HFFc6 (cell line): ENCODE data around the gene ERBB3. TPM values are rescaled to one million over a fixed set of nuclear protein-coding genes. Genes with fewer than 3 reads are reported as not detected.

ENCODE experiments used
- DNase-seq: peaks from one replicate; pipeline ENCODE4 v3.0.0-alpha.2; 2018
- H3K27ac Mint-ChIP-seq: 2 replicates; pipeline ENCODE4 v1.8.0; 2020; ENCODE audit warnings: mild to moderate bottlenecking, mixed read lengths
- H3K27me3 Mint-ChIP-seq: 2 replicates; pipeline ENCODE4 v1.8.0; 2021; ENCODE audit warnings: mild to moderate bottlenecking, moderate library complexity, mixed read lengths; ENCODE audit not compliant: insufficient read depth
- H3K36me3 Mint-ChIP-seq: 2 replicates; pipeline ENCODE4 v1.8.0; 2021; ENCODE audit warnings: low read depth, mixed read lengths
- H3K4me1 Mint-ChIP-seq: 2 replicates; pipeline ENCODE4 v1.8.0; 2020; ENCODE audit warnings: low read depth, mixed read lengths
- H3K4me3 Mint-ChIP-seq: 2 replicates; pipeline ENCODE4 v1.8.0; 2020; ENCODE audit warnings: mild to moderate bottlenecking, moderate library complexity, mixed read lengths
- H3K9me3 Mint-ChIP-seq: 2 replicates; pipeline ENCODE4 v1.8.0; 2020; ENCODE audit warnings: mild to moderate bottlenecking, mixed read lengths
- total RNA-seq, 6 experiments: library from RNA; stranded (reverse); fragmentation: NEBNext Ultra II Directional; extraction: Animal tissue kit (Norgen Biotek cat#: 25700); gene quantifications; 2 replicates in 1 of 6; 3 replicates in 5 of 6; pipeline ENCODE4 v1.2.3, GENCODE V29; 2021
- TF ChIP-seq, protein P1 (sequence below): fragments of 200-600 bp; sonication (generic); IDR thresholded peaks from 2 replicates; pipeline ENCODE4 v1.5.0; 2021; ENCODE audit warnings: antibody characterized with exemption, mild to moderate bottlenecking

Gene ERBB3
- total RNA-seq, 6 experiments from 2014 or later = 1.0 to 2.5 (median 1.8) TPM

DNA sequence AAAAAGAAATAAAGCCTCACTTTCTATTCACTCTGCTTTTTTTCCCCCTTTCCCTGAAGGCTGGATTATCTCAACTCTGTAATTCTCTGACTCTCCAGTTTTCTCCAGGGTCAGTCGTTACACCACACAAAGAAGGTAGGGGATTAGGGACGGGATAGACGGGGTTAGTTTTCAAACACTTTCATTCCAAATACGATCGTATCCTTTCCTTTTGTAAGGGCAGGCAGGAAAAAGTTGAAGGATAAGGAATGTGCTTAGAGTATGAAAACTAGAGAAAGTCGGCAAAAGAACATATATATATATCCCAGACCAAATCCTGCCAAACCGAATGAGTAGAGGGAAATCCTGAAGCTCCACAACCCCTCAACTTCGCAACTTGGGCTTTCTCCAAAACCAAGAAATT is 47.5 kb downstream of the ERBB3 start:
- no peaks in the 10 kb centered on the region for H3K9me3 Mint-ChIP-seq
- TF ChIP-seq, protein P1, sequence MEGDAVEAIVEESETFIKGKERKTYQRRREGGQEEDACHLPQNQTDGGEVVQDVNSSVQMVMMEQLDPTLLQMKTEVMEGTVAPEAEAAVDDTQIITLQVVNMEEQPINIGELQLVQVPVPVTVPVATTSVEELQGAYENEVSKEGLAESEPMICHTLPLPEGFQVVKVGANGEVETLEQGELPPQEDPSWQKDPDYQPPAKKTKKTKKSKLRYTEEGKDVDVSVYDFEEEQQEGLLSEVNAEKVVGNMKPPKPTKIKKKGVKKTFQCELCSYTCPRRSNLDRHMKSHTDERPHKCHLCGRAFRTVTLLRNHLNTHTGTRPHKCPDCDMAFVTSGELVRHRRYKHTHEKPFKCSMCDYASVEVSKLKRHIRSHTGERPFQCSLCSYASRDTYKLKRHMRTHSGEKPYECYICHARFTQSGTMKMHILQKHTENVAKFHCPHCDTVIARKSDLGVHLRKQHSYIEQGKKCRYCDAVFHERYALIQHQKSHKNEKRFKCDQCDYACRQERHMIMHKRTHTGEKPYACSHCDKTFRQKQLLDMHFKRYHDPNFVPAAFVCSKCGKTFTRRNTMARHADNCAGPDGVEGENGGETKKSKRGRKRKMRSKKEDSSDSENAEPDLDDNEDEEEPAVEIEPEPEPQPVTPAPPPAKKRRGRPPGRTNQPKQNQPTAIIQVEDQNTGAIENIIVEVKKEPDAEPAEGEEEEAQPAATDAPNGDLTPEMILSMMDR = no peak
- DNase-seq = no peak
- peak overlapping the region; percentile 94 for H3K27ac Mint-ChIP-seq
- H3K4me1 Mint-ChIP-seq = peaks cover 44% of the 10 kb centered on the region
- peak overlapping the region; percentile 93 for H3K4me3 Mint-ChIP-seq
- H3K27me3 Mint-ChIP-seq = peaks cover 2% of the 10 kb centered on the region; the same call in 1 of the 2 replicates
- peaks cover 23% of the 10 kb centered on the region for H3K36me3 Mint-ChIP-seq

DNA sequence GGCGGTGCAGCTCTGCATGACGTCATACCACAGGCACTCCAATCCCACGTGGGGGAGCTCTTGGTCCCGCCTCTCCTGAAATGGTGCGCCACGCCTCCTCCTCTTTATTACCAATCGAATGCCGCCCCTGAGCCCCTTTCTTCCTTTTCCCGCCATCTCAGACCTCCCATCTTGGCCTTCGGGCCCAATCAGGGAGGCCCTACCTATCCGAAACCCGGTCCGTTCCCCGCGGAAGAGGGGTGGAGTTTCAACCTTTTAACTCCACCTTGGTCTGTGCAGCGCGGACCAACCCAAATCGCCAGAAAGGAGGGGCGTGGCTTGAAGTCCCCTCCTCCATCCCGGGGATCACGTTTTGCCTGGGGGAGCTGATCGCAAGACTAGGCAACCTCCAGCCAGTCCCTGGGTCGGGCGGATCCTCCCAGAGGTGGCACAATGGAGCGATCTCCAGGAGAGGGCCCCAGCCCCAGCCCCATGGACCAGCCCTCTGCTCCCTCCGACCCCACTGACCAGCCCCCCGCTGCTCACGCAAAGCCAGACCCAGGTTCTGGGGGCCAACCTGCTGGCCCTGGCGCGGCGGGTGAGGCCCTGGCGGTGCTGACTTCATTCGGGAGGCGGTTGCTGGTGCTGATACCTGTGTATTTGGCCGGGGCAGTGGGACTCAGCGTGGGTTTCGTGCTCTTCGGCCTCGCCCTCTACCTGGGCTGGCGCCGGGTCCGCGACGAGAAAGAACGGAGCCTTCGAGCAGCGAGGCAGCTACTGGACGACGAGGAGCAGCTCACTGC is 48.1 kb downstream of the ERBB3 start, which contains the start of gene ESYT1:
TSS of gene ESYT1 (plus strand) at position 380 of the 782 bp plus-strand sequence. CDS start at position 433, 53 bp downstream.
- Mint-ChIP-seq H3K27me3 (peaks cover 2% of the 10 kb centered on the region; the same call in 1 of the 2 replicates), H3K27ac (peak within 1 kb of the TSS; percentile 94), H3K36me3 (peaks cover 26% of the 10 kb centered on the region), H3K4me3 (peak within 1 kb of the TSS; percentile 93), H3K4me1 (peaks cover 41% of the 10 kb centered on the region), H3K9me3 (no peaks in the 10 kb centered on the region)
- TF ChIP-seq, protein P1 = peak; percentile 27; the same call in 1 of the 2 replicates
- peak; percentile 100 for DNase-seq

DNA sequence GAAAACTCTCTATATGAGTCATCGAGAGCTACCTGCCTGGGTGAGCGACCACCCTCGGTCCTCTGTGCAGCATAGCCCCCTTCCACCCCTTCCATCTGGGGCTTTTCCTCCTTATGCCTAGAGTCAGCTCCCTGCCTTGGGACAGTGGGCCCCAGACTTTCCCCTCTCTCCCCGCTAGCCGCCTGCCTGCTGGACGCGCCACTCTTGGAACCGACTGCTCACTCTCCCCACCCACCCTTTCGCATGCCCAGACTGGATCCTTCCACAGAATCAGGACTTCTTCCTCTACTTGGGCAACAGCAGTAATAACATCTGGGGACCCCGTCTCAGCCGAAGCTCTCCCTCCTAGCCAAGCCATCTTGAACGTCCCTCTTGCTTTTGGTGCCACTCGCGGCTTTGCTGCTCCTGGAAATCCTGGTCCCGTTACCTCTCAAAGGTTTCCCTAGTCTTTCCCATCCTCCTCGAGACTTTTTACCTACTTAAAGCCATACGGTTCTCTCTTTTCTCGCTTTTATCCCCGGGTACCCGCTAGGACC is 48.8 kb downstream of the ERBB3 start:
- Mint-ChIP-seq H3K27me3 (peaks cover 2% of the 10 kb centered on the region; the same call in 1 of the 2 replicates), H3K4me1 (peaks cover 41% of the 10 kb centered on the region), H3K27ac (peak overlapping the region; percentile 94), H3K36me3 (peaks cover 32% of the 10 kb centered on the region), H3K9me3 (no peaks in the 10 kb centered on the region), H3K4me3 (peak overlapping the region; percentile 93)
- TF ChIP-seq, protein P1 = no peak
- no peak for DNase-seq

DNA sequence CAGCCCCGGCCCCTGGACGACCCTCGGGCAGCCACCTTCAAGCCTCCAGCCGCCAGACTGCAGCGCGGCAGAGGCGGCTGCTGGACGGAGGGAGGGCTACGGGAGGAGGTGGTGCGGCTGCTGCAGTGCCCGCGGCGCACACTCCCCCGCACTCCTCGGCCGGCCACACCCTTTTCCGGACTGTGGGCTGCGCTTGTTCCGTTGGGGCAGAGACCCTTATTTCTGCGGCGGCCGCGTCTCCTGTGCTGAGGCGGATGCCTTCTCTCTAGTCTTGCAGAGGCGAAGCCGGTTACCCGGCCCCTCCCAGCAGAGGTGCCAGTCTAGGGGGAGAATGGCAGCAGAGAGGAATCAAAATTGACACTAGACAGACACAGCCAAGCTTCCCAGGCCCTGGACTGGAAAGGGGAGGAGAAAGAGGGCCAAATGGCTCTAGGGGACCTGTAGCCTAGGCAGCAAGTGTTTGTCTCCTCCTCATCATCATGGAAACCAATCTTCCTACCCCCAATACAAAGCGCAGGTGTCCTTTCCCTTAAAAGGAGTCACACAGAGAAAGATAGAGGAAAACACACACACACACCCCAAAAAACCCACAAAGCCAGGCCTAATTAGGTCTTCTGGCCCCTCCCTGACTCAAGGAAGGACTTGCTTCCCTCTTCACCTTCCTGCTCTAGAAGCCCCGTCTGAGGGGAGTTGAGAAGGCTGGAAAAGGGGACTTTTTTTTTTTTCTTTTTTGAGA is 49.4 kb downstream of the ERBB3 start:
- Mint-ChIP-seq H3K9me3 (no peaks in the 10 kb centered on the region), H3K4me3 (peak overlapping the region; percentile 93), H3K27me3 (peaks cover 2% of the 10 kb centered on the region; the same call in 1 of the 2 replicates), H3K4me1 (peaks cover 41% of the 10 kb centered on the region), H3K36me3 (peaks cover 39% of the 10 kb centered on the region), H3K27ac (peak overlapping the region; percentile 94)
- no peak for DNase-seq
- TF ChIP-seq, protein P1 = no peak

DNA sequence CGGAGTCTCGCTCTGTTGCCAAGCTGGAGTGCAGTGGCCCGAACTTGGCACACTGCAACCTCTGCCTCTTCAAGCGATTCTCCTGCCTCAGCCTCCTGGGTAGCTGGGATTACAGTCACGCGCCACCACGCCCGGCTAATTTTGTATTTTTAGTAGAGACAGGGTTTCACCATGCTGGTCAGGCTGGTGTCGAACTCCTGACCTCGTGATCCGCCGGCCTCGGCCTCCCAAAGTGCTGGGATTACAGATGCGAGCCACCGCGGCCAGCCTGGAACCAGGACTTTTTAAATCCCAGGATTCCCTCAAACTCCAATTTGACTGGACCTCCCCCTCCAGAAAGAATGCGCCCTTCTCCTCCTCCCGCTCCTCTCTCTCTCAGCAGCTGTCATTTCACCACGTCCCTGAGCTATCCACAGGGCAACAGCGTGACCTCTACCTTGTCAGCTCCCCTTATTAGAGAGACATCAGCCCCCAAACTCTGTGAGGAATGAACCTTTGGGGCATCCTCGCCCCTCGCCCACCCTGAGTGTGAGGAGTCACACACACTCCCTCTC is 50.1 kb downstream of the ERBB3 start:
- Mint-ChIP-seq H3K9me3 (no peaks in the 10 kb centered on the region), H3K27me3 (peaks cover 2% of the 10 kb centered on the region; the same call in 1 of the 2 replicates), H3K4me1 (peaks cover 41% of the 10 kb centered on the region), H3K36me3 (peaks cover 40% of the 10 kb centered on the region), H3K27ac (peak overlapping the region; percentile 28), H3K4me3 (peak overlapping the region; percentile 93)
- TF ChIP-seq, protein P1 = no peak
- no peak for DNase-seq
